ENCODE data around the gene RBM39. TPM values are rescaled to one million over a fixed set of nuclear protein-coding genes. Genes with fewer than 3 reads are reported as not detected.
"Not testable (repeated sequence)": the region's sequence is repeated elsewhere in the genome, so short reads cannot be mapped to it uniquely, and the experiment has no call there.

The RBM39 gene
- total and polyA plus RNA-seq, 2 of the 13 experiments (the other 11 are each of a cell fraction or from before 2014, with no cell fraction given): 788 to 920 TPM

DNA sequence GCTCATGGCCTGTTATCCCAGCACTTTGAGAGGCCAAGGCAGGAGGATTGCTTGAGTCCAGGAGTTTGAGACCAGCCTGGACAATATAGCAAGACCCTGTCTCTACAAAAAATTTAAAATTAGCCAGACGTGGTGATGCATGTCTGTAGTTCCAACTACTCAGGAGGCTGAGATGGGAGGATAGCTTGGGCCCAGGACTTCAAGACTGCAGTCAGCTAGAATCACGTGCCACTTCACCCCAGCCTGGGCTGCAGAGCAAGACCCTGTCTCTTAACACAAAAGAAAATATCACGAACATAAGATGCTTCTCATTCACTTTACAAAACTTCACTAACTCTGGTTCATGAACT is 2.4 kb upstream of the RBM39 start:
- H3K4me3 ChIP-seq (replicated peaks in 1 of 3; ENCODE audit: insufficient read depth in 1 of 3, low read depth in 2 of 3, low read length in 3 of 3): peak overlapping the region in 1 of 3 experiments; percentile 77; a peak in 1 of 6 replicates
- H3K79me2 ChIP-seq (ENCODE audit: insufficient read depth, low read length): peaks cover 36% of the 10 kb centered on the region
- peak overlapping the region; percentile 96 for H3K27ac ChIP-seq (ENCODE audit: extremely low read length, insufficient read depth, low read length)
- H3K36me3 ChIP-seq (replicated peaks in 1 of 2; ENCODE audit: control insufficient read depth in 1 of 2, insufficient read depth in 2 of 2, low read length in 2 of 2): peaks cover 0 to 13% of the 10 kb centered on the region in 2 experiments; a peak in 3 of 5 replicates
- POLR2A ChIA-PET: interaction anchor here (0.8 to 8.6 kb wide), 10 partner anchors 10 to 394 kb away, joined by 3 to 461 read pairs (median 72); partner anchors contain the start of genes CPNE1, NFS1, PHF20 and RBM12
- H2AFZ ChIP-seq (ENCODE audit: low read length); CTCF ChIA-PET (ENCODE audit: low intra/inter-chr PET ratio, low total read pairs); H3K9me3 ChIP-seq (ENCODE audit: low read length); BruUV-seq (replicated peaks); H3K27me3 ChIP-seq (ENCODE audit: control insufficient read depth in 1 of 2, insufficient read depth in 2 of 2, low read length in 2 of 2); DNase-seq (ENCODE audit: low spot score); H3K4me2 ChIP-seq (ENCODE audit: low read depth, low read length); FAIRE-seq; ATAC-seq; TF ChIP-seq TCF12, CREB1, SOX6 (IDR thresholded peaks at IDR 0.05): not testable (repeated sequence)
- H3K4me1 ChIP-seq (ENCODE audit: insufficient read depth, low read length): peaks cover 27% of the 10 kb centered on the region
- in situ Hi-C loops (cut with HindIII; ENCODE audit: extremely low pct_ligation_motif_present, low pct_unique_long_range_greater_than_20kb) (loop anchor here (5.0 kb wide), 1 partner anchor 138 kb away; no protein-coding TSS in a partner anchor), intact Hi-C loops (cut with micrococcal nuclease; ENCODE audit: unreplicated experiment) (loop anchor here (5.0 kb wide), 1 partner anchor 127 kb away; the partner anchor contains the start of gene SPAG4)
- WGBS (ENCODE audit: low lambda C conversion rate): 92% methylated on average over 3 of the region's 3 CpGs
- H3K9ac ChIP-seq (ENCODE audit: insufficient read depth, low read depth, low read length): peak overlapping the region; percentile 99
- TF ChIP-seq ZFY (CRISPR knock-in tag; IDR thresholded peaks at IDR 0.05) (peak; percentile 12; the same call in 1 of the 2 replicates), ATF7-NPFF (CRISPR knock-in tag; IDR thresholded peaks at IDR 0.05; ENCODE audit: low read depth) (0 out of 2 replicates have a peak, but pooled peaks have one; percentile 36), ZNF121 (CRISPR knock-in tag; IDR thresholded peaks at IDR 0.05) (peak; percentile 96), MED8 (CRISPR knock-in tag; IDR thresholded peaks at IDR 0.05; ENCODE audit: insufficient replicate concordance) (peak; percentile 47), ZNF160 (CRISPR knock-in tag; IDR thresholded peaks at IDR 0.05) (0 out of 2 replicates have a peak, but pooled peaks have one; percentile 32), ZNF275 (CRISPR knock-in tag; IDR thresholded peaks at IDR 0.05; ENCODE audit: borderline replicate concordance) (0 out of 2 replicates have a peak, but pooled peaks have one; percentile 61), TCF12 (CRISPR knock-in tag; IDR thresholded peaks at IDR 0.05) (0 out of 2 replicates have a peak, but pooled peaks have one; percentile 1), ZMYM3 (CRISPR knock-in tag; IDR thresholded peaks at IDR 0.05) (peak; percentile 49; the same call in 1 of the 2 replicates), CREB1 (CRISPR knock-in tag; IDR thresholded peaks at IDR 0.05) (0 out of 2 replicates have a peak, but pooled peaks have one; percentile 12), KDM5B (CRISPR knock-in tag; IDR thresholded peaks at IDR 0.05; ENCODE audit: borderline replicate concordance) (0 out of 2 replicates have a peak, but pooled peaks have one; percentile 21), SOX6 (CRISPR knock-in tag; IDR thresholded peaks at IDR 0.05) (peak; percentile 54; the same call in 1 of the 2 replicates), MEF2D (CRISPR knock-in tag; IDR thresholded peaks at IDR 0.05) (0 out of 2 replicates have a peak, but pooled peaks have one; percentile 0), BORCS8-MEF2B (CRISPR knock-in tag; IDR thresholded peaks at IDR 0.05) (0 out of 2 replicates have a peak, but pooled peaks have one; percentile 42)
- TF ChIP-seq, protein P1, sequence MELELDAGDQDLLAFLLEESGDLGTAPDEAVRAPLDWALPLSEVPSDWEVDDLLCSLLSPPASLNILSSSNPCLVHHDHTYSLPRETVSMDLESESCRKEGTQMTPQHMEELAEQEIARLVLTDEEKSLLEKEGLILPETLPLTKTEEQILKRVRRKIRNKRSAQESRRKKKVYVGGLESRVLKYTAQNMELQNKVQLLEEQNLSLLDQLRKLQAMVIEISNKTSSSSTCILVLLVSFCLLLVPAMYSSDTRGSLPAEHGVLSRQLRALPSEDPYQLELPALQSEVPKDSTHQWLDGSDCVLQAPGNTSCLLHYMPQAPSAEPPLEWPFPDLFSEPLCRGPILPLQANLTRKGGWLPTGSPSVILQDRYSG (CRISPR knock-in tag; IDR thresholded peaks at IDR 0.05): 0 out of 2 replicates have a peak, but pooled peaks have one; percentile 15
- peaks cover 22% of the 10 kb centered on the region for H4K20me1 ChIP-seq (ENCODE audit: insufficient read depth, low read length)
